GM23338 (cell line): Measurements from ENCODE around the gene CDK5RAP1. TPM values are rescaled to one million over a fixed set of nuclear protein-coding genes. Genes with fewer than 3 reads are reported as not detected.

Source experiments
- ATAC-seq: fragments of 200-7000 bp; cut with Tn5 transposase; 3 replicates; pipeline ENCODE4 v1.9.1; 2020
- DNase-seq: peaks from one replicate; pipeline ENCODE4 v3.0.0-alpha.2; 2015; ENCODE audit warnings: low spot score
- H2AFZ ChIP-seq: fragments of 200-600 bp; sonication (generic); 2 replicates; pipeline ENCODE4 v1.8.0; 2016; ENCODE audit warnings: antibody characterized with exemption, mild to moderate bottlenecking, moderate library complexity
- H3F3A ChIP-seq: fragments of 200-600 bp; sonication (generic); replicated peaks from 2 replicates; pipeline ENCODE4 v1.8.0; 2017; ENCODE audit warnings: antibody characterized with exemption, mixed run types, low read depth
- H3K27ac ChIP-seq: fragments of 200-600 bp; sonication (generic); 2 replicates; pipeline ENCODE4 v1.6.1; 2016; ENCODE audit warnings: low read depth
- H3K27me3 ChIP-seq: fragments of 200-600 bp; sonication (generic); 2 replicates; pipeline ENCODE4 v1.8.0; 2016; ENCODE audit warnings: mild to moderate bottlenecking, mixed run types, moderate library complexity; ENCODE audit not compliant: insufficient read depth
- H3K36me3 ChIP-seq: fragments of 200-600 bp; sonication (generic); 2 replicates; pipeline ENCODE4 v1.8.0; 2016; ENCODE audit warnings: mild to moderate bottlenecking; ENCODE audit not compliant: insufficient read depth
- H3K4me1 ChIP-seq: fragments of 200-600 bp; sonication (generic); 2 replicates; pipeline ENCODE4 v1.8.0; 2016; ENCODE audit warnings: mild to moderate bottlenecking, moderate library complexity; ENCODE audit not compliant: insufficient read depth
- H3K4me2 ChIP-seq: fragments of 200-600 bp; sonication (generic); 2 replicates; pipeline ENCODE4 v1.7.1; 2017; ENCODE audit warnings: mixed run types
- H3K4me3 ChIP-seq: fragments of 200-600 bp; sonication (generic); 2 replicates; pipeline ENCODE4 v1.6.1; 2016; ENCODE audit warnings: mixed run types
- H3K79me2 ChIP-seq: fragments of 200-600 bp; sonication (generic); replicated peaks from 2 replicates; pipeline ENCODE4 v1.8.0; 2017; ENCODE audit warnings: mild to moderate bottlenecking; ENCODE audit not compliant: insufficient read depth
- H3K9me2 ChIP-seq: fragments of 200-600 bp; sonication (generic); 2 replicates; pipeline ENCODE4 v1.8.0; 2017; ENCODE audit not compliant: insufficient read depth
- H4K20me1 ChIP-seq: fragments of 200-600 bp; sonication (generic); replicated peaks from 2 replicates; pipeline ENCODE4 v1.8.0; 2017; ENCODE audit warnings: mild to moderate bottlenecking; ENCODE audit not compliant: insufficient read depth
- H3K27ac Mint-ChIP-seq: 2 replicates; pipeline ENCODE4 v1.8.0; 2020; ENCODE audit warnings: inconsistent platforms, mild to moderate bottlenecking, moderate library complexity, mixed read lengths
- H3K27me3 Mint-ChIP-seq: 3 replicates; pipeline ENCODE4 v1.8.0; 2022; ENCODE audit warnings: low read depth, mild to moderate bottlenecking, moderate library complexity, mixed read lengths, inconsistent platforms; ENCODE audit not compliant: insufficient read depth, poor library complexity
- H3K36me3 Mint-ChIP-seq: 3 replicates; pipeline ENCODE4 v1.8.0; 2021; ENCODE audit warnings: low read depth, mild to moderate bottlenecking, inconsistent platforms, moderate library complexity, mixed read lengths
- H3K4me1 Mint-ChIP-seq: 3 replicates; pipeline ENCODE4 v1.8.0; 2020; ENCODE audit warnings: mild to moderate bottlenecking, inconsistent platforms, mixed read lengths
- H3K4me3 Mint-ChIP-seq: 3 replicates; pipeline ENCODE4 v1.8.0; 2021; ENCODE audit warnings: moderate library complexity, mild to moderate bottlenecking, inconsistent platforms, mixed read lengths
- H3K9me3 Mint-ChIP-seq: 3 replicates; pipeline ENCODE4 v1.8.0; 2020; ENCODE audit warnings: moderate library complexity, mild to moderate bottlenecking, inconsistent platforms, mixed read lengths
- CREB1 ChIP-seq: fragments of 250-450 bp; sonication (Bioruptor Pico); IDR thresholded peaks from 2 replicates; pipeline ENCODE4 v1.5.0; 2020; ENCODE audit warnings: low read depth, mild to moderate bottlenecking, moderate library complexity
- ETS1 ChIP-seq: IDR thresholded peaks from 2 replicates; pipeline ENCODE4 v1.6.1; 2016; ENCODE audit warnings: antibody characterized with exemption
- EZH2phosphoT487 ChIP-seq: fragments of 200-600 bp; sonication (generic); IDR thresholded peaks from one replicate; pipeline ENCODE4 v1.8.1; 2018; ENCODE audit warnings: antibody characterized with exemption; ENCODE audit not compliant: unreplicated experiment
- JUNB ChIP-seq: IDR thresholded peaks from one replicate; pipeline ENCODE4 v1.6.1; 2016; ENCODE audit warnings: antibody characterized with exemption; ENCODE audit not compliant: unreplicated experiment
- NANOG ChIP-seq: IDR thresholded peaks from 2 replicates; pipeline ENCODE4 v1.6.1; 2016; ENCODE audit warnings: antibody characterized with exemption, borderline replicate concordance
- POLR2AphosphoS5 ChIP-seq: IDR thresholded peaks from 2 replicates; pipeline ENCODE4 v1.6.1; 2016; ENCODE audit warnings: antibody characterized with exemption, low read depth
- ZNF462 ChIP-seq: fragments of 250-450 bp; sonication (Bioruptor Pico); IDR thresholded peaks from 2 replicates; pipeline ENCODE4 v1.5.0; 2020; ENCODE audit warnings: mild to moderate bottlenecking, moderate library complexity
- polyA plus RNA-seq: library from polyadenylated mRNA; unstranded; fragments of >200 nt; fragmentation: Nextera tagmentation; extraction: Ambion mirVana; gene quantifications from 2 replicates; pipeline ENCODE4 v1.2.1, GENCODE V29; 2016
- total RNA-seq: library from RNA; depleted of rRNA; stranded (reverse); fragments of >200 nt; shearing (Covaris generic); gene quantifications from 2 replicates; pipeline ENCODE4 v1.2.3, GENCODE V29; 2014

CDK5RAP1 gene
- total and polyA plus RNA-seq, 2 experiments from 2014 or later = 33.8 to 38.1 TPM

- no peak for TF ChIP-seq ZNF462 (CRISPR knock-in tag)
- no peak for TF ChIP-seq EZH2phosphoT487
- no peak for TF ChIP-seq NANOG
- no peak for TF ChIP-seq ETS1
Observed at GRCh38 chr20:33407796-33408195, 6.5 kb upstream of the CDK5RAP1 start (continued).

- Mint-ChIP-seq H3K9me3 (no peaks in the 10 kb centered on the region; the same call in 2 of the 3 replicates), H3K27me3 (peaks cover 11% of the 10 kb centered on the region), H3K36me3 (peaks cover 11% of the 10 kb centered on the region), H3K4me1 (peaks cover 5% of the 10 kb centered on the region; the same call in 1 of the 3 replicates), H3K4me3 (no peak overlapping the region), H3K27ac (no peak overlapping the region)
- Histone ChIP-seq H3K36me3 (no peaks in the 10 kb centered on the region), H3K79me2 (no peaks in the 10 kb centered on the region), H3K9me2 (no peaks in the 10 kb centered on the region), H3K27ac (no peak overlapping the region), H3F3A (no peaks in the 10 kb centered on the region), H3K4me1 (no peaks in the 10 kb centered on the region), H3K4me3 (no peak overlapping the region), H4K20me1 (no peaks in the 10 kb centered on the region), H3K4me2 (no peak overlapping the region), H2AFZ (no peak overlapping the region), H3K27me3 (no peaks in the 10 kb centered on the region)
- DNase-seq (no peak), ATAC-seq (no peak)
- no peak for TF ChIP-seq JUNB
- no peak for TF ChIP-seq CREB1 (CRISPR knock-in tag)
- TF ChIP-seq EZH2phosphoT487 = no peak
- TF ChIP-seq POLR2AphosphoS5 = no peak
Observed at GRCh38 chr20:33407251-33407650, 5.9 kb upstream of the CDK5RAP1 start.
